SU-DHL-6 (cell line): ENCODE data around the gene ZNF496.

Experiments used
- EZH2phosphoT487 ChIP-seq: fragments of 200-600 bp; sonication (generic), shearing (Covaris generic); conservative IDR thresholded peaks from 2 replicates; pipeline ENCODE4 v1.6.1; 2018; ENCODE audit warnings: mild to moderate bottlenecking, antibody characterized with exemption, low read length, moderate library complexity, mixed read lengths
- TF ChIP-seq, protein P1 (sequence below): fragments of 200-600 bp; sonication (generic); IDR thresholded peaks from one replicate; pipeline ENCODE4 v1.5.1; 2017; ENCODE audit warnings: antibody characterized with exemption, mild to moderate bottlenecking, low read length, moderate library complexity; ENCODE audit not compliant: insufficient read depth, poor library complexity, severe bottlenecking

DNA sequence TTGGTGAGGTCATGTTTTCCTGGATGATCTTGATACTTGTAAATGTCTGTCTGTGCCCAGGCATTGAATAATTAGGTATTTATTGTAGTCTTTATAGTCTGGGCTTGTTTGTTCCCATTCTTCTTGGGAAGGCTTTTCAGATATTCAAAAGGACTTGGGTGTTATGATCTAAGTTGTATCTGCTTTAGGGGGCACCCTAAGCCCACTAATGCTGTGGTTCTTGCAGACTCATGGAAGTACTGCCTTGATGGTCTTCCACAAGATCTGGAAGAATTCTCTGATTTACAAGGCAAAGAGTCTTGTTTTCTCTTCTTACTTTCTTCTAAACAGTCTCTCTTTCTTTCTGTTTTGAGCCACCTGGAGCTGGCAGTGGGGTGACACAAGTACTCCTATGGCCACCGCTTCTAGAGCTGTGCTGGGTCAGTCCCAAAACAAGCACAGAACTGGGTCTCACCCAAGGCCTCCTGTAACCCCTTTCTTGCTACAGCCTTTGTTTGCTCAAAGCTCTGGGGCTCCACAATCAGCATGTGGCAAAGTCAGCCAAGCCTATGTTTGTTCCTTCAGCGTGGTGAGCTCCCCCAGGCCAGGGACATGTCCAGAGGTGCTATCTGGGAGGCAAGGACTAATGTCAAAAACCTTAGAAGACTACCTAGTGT is 63.1 kb downstream of the ZNF496 start:
- TF ChIP-seq EZH2phosphoT487: no peak
- TF ChIP-seq, protein P1, sequence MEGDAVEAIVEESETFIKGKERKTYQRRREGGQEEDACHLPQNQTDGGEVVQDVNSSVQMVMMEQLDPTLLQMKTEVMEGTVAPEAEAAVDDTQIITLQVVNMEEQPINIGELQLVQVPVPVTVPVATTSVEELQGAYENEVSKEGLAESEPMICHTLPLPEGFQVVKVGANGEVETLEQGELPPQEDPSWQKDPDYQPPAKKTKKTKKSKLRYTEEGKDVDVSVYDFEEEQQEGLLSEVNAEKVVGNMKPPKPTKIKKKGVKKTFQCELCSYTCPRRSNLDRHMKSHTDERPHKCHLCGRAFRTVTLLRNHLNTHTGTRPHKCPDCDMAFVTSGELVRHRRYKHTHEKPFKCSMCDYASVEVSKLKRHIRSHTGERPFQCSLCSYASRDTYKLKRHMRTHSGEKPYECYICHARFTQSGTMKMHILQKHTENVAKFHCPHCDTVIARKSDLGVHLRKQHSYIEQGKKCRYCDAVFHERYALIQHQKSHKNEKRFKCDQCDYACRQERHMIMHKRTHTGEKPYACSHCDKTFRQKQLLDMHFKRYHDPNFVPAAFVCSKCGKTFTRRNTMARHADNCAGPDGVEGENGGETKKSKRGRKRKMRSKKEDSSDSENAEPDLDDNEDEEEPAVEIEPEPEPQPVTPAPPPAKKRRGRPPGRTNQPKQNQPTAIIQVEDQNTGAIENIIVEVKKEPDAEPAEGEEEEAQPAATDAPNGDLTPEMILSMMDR: no peak
